ENCODE measurements around the gene SFXN3. TPM values are rescaled to one million over a fixed set of nuclear protein-coding genes. Genes with fewer than 3 reads are reported as not detected.

The SFXN3 gene
- total and polyA plus RNA-seq, 9 donors: 20.2 to 51.5 (median 28.6) TPM

- TF ChIP-seq POLR2A (IDR thresholded peaks at IDR 0.05): no peak
- TF ChIP-seq CTCF (IDR thresholded peaks at IDR 0.05): no peak
- TF ChIP-seq EP300 (IDR thresholded peaks at IDR 0.05): no peak
- Histone ChIP-seq H3K4me3 (no peak overlapping the region), H3K4me1 (ENCODE audit: insufficient read depth) (no peaks in the 10 kb centered on the region), H3K9me3 (no peaks in the 10 kb centered on the region), H3K36me3 (no peaks in the 10 kb centered on the region), H3K27ac (no peak overlapping the region), H3K27me3 (no peaks in the 10 kb centered on the region)
- intact Hi-C loops (cut with DNase I): no loop called here
- 77 to 87% (median 86%) methylated on average over 4 of the region's 4 CpGs for WGBS, 3 donors
- DNase-seq: no peak
Observed at GRCh38 chr10:101021239-101021638, 9.8 kb upstream of the SFXN3 start.

- intact Hi-C loops (cut with DNase I): no loop called here
- Histone ChIP-seq H3K9me3 (no peaks in the 10 kb centered on the region), H3K4me3 (no peak overlapping the region), H3K4me1 (ENCODE audit: insufficient read depth) (no peaks in the 10 kb centered on the region), H3K27me3 (no peaks in the 10 kb centered on the region), H3K27ac (no peak overlapping the region), H3K36me3 (no peaks in the 10 kb centered on the region)
- TF ChIP-seq CTCF (IDR thresholded peaks at IDR 0.05) (no peak), POLR2A (IDR thresholded peaks at IDR 0.05) (no peak), EP300 (IDR thresholded peaks at IDR 0.05) (no peak)
- 77 to 86% (median 84%) methylated on average over 11 of the region's 11 CpGs for WGBS, 3 donors
- no peak for DNase-seq
Observed at GRCh38 chr10:101021692-101022251, 9.3 kb upstream of the SFXN3 start.

- Histone ChIP-seq H3K27ac (no peak overlapping the region), H3K4me1 (ENCODE audit: insufficient read depth) (no peaks in the 10 kb centered on the region), H3K27me3 (no peaks in the 10 kb centered on the region), H3K4me3 (no peak overlapping the region), H3K36me3 (no peaks in the 10 kb centered on the region), H3K9me3 (no peaks in the 10 kb centered on the region)
- TF ChIP-seq CTCF (IDR thresholded peaks at IDR 0.05) (no peak), EP300 (IDR thresholded peaks at IDR 0.05) (no peak), POLR2A (IDR thresholded peaks at IDR 0.05) (no peak)
- no peak for DNase-seq
- intact Hi-C loops (cut with DNase I): no loop called here
- WGBS, 3 donors: 90 to 94% (median 91%) methylated on average over 13 to 15 of the region's 15 CpGs
Observed at GRCh38 chr10:101022967-101023705, 7.9 kb upstream of the SFXN3 start.

GRCh38 chr10:101027106-101027720 lies 3.8 kb upstream of the SFXN3 start:
- Histone ChIP-seq H3K4me1 (ENCODE audit: insufficient read depth) (no peaks in the 10 kb centered on the region), H3K36me3 (no peaks in the 10 kb centered on the region), H3K4me3 (no peak overlapping the region), H3K27me3 (no peaks in the 10 kb centered on the region), H3K27ac (no peak overlapping the region), H3K9me3 (no peaks in the 10 kb centered on the region)
- no peak for DNase-seq
- WGBS, 3 donors: 66 to 73% (median 70%) methylated on average over 10 of the region's 10 CpGs
- TF ChIP-seq EP300 (IDR thresholded peaks at IDR 0.05) (no peak), POLR2A (IDR thresholded peaks at IDR 0.05) (no peak), CTCF (IDR thresholded peaks at IDR 0.05) (no peak)
- intact Hi-C loops (cut with DNase I): no loop called here
